Adipose tissue (tissue), 3 donors: ENCODE data around the gene CKM. TPM values are rescaled to one million over a fixed set of nuclear protein-coding genes. Genes with fewer than 3 reads are reported as not detected.

ENCODE experiments used
- H3K27ac ChIP-seq: one replicate; pipeline ENCODE4 v1.5.1; 2013; ENCODE audit warnings: low read depth, low read length
- WGBS, 3 donors: extraction: QIAGEN DNeasy Blood & Tissue Kit; methylation state at CpG; one replicate each; pipeline ENCODE4 v1.1.7; 2013; 5-methylcytosine and 5-hydroxymethylcytosine counted together
- polyA plus RNA-seq, 3 donors: library from polyadenylated mRNA; stranded (reverse); fragments of 200-250 nt; gene quantifications; one replicate each; pipeline ENCODE4 v1.2.3, GENCODE V29; 2013
- donor health status: healthy with polysubstance abuse.
- donor health status: Bipolar disorder and iron deficiency.
- donor health status: healthy.

The CKM gene
- polyA plus RNA-seq, 3 donors, result 2.9 to 12.5 (median 9.2) TPM

DNA sequence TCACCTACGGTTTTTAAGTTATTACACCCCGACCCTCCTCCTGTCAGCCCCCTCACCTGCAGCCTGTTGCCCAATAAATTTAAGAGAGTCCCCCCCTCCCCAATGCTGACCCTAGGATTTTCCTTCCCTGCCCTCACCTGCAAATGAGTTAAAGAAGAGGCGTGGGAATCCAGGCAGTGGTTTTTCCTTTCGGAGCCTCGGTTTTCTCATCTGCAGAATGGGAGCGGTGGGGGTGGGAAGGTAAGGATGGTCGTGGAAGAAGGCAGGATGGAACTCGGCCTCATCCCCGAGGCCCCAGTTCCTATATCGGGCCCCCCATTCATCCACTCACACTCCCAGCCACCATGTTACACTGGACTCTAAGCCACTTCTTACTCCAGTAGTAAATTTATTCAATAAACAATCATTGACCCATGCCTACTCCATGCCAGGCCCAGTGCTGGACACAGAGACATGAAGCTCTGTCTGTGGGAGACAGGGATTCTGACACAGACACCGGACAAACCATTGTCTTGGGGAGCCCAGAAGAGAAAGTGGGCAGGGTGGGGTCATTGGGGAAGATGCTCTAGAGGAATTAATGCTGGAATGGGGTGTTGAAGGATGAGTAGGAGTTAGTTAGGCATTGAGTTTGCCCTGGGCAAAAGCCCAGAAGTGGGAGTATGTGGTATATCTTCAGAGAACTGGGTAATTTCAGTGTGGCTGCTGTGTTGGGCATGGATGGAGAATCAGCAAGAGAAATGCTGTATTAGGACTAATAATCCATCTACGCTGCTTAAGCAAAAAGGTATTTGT lies 19.2 kb downstream of the CKM start:
- no peak overlapping the region for H3K27ac ChIP-seq
- 95 to 96% (median 95%) methylated on average over 12 of the region's 12 CpGs for WGBS, 3 donors

DNA sequence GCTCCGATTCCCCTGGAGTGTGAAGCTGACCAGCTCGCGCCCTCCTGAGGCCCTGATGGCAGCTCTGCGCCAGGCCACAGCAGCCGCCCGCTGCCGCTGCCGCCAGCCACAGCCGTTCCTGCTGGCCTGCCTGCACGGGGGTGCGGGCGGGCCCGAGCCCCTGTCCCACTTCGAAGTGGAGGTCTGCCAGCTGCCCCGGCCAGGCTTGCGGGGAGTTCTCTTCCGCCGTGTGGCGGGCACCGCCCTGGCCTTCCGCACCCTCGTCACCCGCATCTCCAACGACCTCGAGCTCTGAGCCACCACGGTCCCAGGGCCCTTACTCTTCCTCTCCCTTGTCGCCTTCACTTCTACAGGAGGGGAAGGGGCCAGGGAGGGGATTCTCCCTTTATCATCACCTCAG lies 20.3 kb downstream of the CKM start:
- no peak overlapping the region for H3K27ac ChIP-seq
- WGBS, 3 donors, result 90 to 94% (median 93%) methylated on average over 17 to 27 of the region's 27 CpGs

DNA sequence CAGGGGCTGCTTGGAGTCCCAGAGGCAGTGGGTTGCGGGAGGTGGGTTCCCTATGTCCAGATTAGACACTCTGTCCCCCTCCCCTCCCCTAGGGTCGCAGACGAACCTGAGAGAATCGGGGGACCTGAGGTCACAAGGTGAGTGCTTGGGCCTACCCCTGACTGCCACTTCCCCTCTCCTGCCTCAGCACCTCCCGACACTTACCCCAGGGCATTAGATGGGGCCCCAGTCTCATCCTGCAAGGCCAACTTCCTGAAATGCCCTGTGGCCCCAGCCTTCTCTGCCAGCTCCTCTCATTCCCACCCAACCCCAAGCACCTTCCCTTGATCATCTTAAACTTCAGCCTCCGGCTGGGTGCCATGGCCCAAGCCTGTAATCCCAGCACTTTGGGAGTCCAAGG lies 23.0 kb downstream of the CKM start:
- WGBS, 3 donors, result 79 to 98% (median 91%) methylated on average over 6 of the region's 6 CpGs
- H3K27ac ChIP-seq, result no peak overlapping the region

DNA sequence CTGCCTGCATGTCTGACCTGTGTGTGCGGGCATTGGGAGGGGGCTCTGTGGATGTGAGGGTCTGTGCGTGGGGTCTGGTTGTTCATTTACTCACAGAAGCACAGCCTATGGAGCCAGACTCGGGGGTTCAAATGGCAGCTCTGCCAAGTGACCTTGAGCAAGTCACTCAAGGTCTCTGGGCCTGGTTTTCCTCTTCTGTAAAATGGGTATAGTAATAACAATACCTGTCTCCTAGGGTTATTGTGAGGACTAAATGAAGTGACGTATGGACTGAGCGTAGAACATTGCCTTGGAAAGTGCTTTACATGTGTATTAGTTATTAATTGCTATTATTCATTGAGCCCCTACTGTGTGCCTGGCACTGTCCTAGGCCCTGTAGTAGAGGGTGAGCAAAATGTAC lies 24.4 kb downstream of the CKM start:
- WGBS, 3 donors, result 83 to 95% (median 95%) methylated on average over 5 of the region's 5 CpGs
- H3K27ac ChIP-seq, result no peak overlapping the region

DNA sequence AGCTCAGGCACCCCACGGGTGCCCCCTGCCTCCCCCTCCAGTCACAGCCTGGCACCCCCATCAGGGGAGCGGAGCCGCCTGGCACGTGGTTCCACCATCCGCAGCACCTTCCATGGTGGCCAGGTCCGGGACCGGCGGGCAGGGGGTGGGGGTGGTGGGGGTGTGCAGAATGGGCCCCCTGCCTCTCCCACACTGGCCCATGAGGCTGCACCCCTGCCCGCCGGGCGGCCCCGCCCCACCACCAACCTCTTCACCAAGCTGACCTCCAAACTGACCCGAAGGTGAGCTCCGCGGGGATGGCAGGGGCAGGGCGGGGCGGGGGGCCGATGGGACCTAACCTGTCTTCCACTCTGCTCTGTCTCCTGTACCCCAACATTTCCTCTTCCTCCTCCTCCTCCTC lies 25.0 kb downstream of the CKM start:
- no peak overlapping the region for H3K27ac ChIP-seq
- 93 to 100% (median 95%) methylated on average over 9 to 18 of the region's 18 CpGs for WGBS, 3 donors

DNA sequence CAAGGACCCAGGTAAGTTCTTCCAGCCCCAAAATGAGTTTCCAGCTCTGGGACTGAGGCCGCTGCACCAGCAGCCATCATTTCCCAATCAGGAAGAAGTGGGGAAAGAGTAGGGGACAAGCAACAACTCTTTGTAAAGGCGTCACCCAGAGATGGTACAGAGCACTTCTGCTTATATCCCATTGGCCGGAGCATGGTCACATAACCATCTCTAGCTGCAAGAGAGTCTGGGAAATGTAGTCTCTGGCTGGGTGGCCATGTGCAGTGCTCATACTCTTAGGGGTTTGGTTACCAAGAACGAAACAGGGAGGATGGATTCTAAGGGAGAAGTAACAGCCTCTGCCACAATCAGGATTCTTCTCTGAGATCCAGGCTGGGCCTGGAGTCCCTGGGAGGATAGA lies 26.3 kb downstream of the CKM start:
- no peak overlapping the region for H3K27ac ChIP-seq
- 76 to 100% (median 77%) methylated on average over 4 of the region's 4 CpGs for WGBS, 3 donors

DNA sequence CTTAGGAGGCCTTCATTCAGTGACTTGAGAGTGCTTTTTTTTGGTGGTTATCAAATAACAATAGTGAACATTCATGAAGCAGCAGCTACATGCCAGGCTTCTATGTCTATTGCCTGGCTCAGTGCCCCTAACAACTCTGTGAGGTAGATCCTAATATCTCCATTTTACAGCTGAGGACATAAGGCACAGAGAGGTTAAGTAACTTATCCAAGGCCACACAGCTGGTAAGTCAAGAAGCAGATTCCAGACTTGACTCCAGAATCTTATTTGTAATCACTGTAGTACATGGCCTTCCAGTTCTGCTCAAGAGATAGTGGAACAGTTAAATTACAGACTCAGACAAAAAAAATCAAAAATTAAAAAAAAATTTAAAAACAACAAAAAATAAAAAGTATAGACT lies 26.8 kb downstream of the CKM start:
- H3K27ac ChIP-seq, result no peak overlapping the region

DNA sequence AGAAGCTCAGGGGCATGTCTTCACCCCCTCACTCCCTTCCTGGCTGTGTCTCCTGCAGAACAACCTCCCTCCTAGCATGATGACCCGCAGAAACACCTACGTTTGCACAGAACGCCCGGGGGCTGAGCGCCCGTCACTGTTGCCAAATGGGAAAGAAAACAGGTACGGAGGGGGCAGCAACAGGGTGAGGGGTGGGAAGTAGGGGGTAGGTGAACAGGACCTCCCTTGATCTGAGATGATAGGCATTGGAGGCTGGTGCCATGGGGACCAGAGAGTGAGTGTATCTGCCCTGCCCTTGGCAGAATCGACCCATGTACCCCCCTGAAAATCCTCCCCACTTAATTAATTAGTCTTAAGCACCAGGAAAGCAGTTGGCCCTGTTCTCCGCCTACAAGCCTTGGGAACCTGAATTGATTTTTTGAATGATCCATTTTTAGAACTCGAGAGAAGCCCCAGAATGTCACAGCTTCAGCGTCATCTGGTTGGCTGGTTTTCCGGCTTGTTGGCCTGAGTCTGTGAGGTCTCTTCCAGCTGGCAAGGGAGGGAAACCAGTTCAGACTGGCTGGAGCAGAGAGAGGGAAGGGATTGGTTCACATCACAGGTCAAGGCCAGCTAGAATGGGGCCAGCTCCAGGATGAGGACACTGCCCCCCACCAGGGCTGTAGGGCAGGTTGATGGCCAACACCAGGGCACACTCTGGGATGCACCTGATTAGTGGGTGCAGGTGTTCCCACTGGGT lies 28.2 kb downstream of the CKM start:
- H3K27ac ChIP-seq, result no peak overlapping the region
- 47 to 88% (median 85%) methylated on average over 12 of the region's 12 CpGs for WGBS, 3 donors

DNA sequence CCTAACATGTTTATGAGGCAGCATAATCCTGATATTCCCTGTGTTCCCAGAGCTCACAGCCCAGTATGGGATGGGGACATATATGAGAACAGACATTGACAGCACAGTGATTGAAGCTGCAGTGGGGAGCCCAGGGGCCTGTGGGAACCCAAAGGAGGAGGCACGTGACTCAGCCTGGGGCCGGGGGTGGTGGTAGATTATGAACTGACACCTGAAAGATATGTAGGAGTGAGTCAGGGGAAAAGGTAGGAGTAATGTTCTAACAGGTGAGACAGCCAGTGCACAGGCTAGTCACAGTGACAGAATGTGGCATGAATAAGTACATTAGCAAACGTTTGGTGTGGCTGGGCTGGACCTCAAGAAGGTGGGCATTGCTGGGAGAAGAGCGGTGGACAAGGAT lies 29.0 kb downstream of the CKM start:
- WGBS, 3 donors, result 77 to 90% (median 80%) methylated on average over 4 of the region's 4 CpGs

DNA sequence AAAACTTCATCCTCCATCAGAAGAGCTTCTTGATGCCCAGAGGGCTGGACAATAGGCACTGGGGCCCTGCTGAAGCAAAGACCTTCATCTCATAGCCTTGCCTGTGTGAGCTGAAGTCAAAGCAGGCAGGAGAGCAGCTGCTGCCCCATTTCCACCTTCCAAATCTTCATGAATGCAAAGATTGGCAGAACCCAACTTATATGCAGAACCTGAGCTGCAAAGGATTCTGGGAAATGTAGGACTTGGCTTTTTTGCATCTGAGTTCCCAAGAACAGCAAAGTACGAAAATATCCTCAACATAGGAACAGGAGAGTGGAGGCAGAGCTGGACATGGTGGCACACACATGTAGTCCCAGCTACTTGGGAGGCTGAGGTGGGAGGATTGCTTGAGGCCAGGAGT lies 30.8 kb downstream of the CKM start:
- H3K27ac ChIP-seq, result no peak overlapping the region
- 94 to 100% (median 96%) methylated on average over 1 of the region's 1 CpG for WGBS, 3 donors

More for the DNA sequence above, 29.0 kb downstream of the CKM start:
- H3K27ac ChIP-seq, result no peak overlapping the region

DNA sequence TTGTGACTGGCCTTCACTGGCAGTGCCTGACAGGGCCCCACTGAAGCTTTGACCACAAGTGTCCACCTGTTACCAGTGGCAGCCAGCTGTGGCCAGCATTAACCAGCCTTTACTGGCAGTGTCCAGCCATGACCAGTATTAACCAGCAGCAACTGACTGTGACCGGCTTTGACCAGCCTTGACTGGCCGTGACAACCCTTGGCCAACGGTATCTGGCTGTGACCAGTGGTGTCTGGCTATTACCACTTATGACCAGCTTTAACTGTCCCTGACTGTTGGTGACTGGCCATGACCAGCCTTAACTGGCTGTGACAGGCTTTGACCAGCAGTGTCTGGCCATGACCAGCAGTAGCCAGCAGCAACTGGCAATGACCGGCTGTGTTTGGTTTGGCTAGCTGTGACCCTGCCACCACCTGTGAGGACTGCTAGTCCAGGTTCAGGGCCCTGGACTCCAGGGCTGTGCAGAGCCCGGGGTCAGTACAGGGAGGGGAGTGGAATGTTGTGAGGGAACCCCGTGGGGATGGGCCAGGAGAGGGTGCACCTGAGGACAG lies 32.2 kb downstream of the CKM start:
- no peak overlapping the region for H3K27ac ChIP-seq
- WGBS, 3 donors, result 90 to 98% (median 93%) methylated on average over 6 of the region's 6 CpGs

DNA sequence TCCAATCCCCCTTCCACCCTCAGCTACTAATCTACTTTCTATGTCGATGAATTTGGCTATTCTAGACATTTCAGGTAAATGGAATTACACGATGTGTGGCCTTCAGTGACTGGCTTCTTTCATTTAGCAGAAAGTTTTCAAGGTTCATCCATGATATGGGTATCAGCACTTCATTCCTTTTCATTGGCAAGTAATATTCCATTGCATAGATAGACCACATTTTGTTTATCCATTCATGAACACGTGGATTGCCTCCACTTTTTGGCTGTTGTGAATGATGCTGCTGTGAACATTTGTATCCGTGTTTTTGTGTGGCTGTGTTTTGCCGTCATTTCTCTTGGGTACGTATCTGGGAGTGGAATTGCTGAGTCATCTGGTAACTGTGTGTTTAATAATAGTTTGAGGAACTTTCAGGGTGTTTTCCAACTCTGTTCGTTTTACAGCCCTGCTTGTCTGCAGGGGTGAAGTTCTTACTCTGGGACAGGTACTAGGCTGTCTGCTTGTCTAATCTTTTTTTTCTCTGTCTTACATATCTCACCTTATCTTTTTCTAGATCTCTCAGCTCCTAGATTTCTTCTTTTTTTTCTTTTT lies 39.1 kb downstream of the CKM start:
- 73 to 74% (median 74%) methylated on average over 7 of the region's 7 CpGs for WGBS, 3 donors
- no peak overlapping the region for H3K27ac ChIP-seq

DNA sequence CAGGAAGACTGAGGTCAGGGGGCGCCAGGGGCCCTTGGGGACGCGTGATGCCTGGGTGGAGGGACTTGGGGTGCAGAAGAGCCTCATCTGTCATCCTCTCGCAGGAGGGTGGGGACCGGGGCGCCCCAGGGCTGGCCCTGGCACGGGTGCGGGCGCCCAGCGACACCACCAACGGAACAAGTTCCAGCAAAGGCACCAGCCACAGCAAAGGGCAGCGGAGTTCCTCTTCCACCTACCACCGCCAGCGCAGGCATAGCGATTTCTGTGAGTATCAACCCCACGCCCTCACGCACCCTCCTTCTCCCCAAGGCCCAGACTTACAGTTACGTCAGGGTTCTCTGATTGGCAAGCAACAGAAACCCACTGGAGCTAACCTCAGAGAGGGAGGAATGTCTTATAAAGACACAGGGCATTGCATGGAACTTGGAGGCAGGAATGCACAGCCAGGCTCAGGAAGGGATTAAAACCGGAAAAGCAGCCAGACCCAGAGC lies 42.2 kb downstream of the CKM start:
- no peak overlapping the region for H3K27ac ChIP-seq
- WGBS, 3 donors, result 89 to 91% (median 89%) methylated on average over 19 of the region's 19 CpGs

DNA sequence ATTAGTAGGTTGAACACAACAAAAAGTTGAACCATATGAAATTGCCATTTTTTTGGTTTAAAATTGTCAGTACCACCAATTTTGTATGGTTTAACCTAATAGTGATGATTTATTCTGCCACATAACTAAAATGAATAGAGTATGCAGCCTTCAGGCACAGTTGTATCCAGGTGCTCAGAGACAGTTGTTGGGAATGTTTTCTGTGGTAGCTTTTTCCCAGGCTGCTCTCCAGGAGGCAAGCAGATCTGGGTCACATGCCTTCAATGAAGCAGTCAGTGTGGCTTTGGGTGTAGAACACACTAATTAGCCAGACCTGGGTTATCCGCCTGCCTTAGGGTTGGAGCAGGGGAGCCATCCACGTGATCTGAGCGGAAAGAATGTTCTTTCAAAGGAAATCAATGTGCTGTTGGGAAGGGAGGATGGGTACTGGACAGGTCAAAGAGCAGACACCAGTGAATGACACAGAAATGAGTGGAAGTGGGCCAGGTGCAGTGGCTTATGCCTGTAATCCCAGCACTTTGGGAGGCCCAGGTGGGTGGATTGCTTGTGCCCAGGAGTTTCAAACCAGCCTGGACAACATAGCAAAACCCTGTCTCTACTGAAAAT lies 43.0 kb downstream of the CKM start:
- no peak overlapping the region for H3K27ac ChIP-seq
- 84 to 95% (median 93%) methylated on average over 3 of the region's 3 CpGs for WGBS, 3 donors

DNA sequence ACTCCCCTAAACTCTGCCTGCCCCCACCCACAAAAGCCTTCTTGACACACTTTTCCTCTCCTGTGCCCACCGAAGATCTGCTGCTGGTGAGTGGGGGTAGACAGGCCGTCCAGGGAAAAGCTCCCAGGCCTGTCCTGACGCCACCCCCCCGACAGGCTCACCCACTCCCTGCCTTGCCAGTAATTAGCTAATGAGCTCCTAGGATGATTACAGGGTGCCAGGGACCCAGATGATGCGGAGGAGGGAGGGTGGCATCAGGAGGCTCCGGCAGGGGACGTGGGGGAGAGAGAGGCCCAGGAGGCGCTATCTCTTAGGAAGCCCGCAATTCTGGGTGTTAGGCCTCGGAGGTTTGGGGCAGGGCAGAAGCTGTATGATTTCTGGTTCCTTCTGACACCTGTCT lies 44.6 kb downstream of the CKM start:
- WGBS, 3 donors, result 89 to 95% (median 92%) methylated on average over 10 of the region's 10 CpGs

DNA sequence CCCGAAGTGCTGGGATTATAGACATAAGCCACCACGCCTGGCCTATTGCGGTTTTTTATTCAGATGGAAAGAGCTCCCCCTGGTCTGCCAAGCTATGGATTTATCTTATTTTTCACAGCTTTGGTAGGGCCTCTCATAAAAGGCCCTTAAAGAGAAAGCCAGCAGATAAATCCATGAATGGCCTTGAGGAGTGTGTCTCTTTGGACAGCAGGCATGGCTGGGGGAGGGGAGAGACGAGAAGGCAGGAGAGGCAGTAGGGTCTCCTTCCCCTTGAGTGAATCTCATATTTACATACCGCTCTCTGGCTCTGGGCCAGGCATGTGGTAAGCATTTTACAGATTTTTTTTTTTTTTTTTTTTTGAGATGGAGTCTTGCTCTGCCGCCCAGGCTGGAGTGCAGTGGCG lies 46.4 kb downstream of the CKM start:
- no peak overlapping the region for H3K27ac ChIP-seq
- WGBS, 3 donors, result 61 to 80% (median 72%) methylated on average over 5 to 6 of the region's 7 CpGs

More for the DNA sequence above, 44.6 kb downstream of the CKM start:
- no peak overlapping the region for H3K27ac ChIP-seq

DNA sequence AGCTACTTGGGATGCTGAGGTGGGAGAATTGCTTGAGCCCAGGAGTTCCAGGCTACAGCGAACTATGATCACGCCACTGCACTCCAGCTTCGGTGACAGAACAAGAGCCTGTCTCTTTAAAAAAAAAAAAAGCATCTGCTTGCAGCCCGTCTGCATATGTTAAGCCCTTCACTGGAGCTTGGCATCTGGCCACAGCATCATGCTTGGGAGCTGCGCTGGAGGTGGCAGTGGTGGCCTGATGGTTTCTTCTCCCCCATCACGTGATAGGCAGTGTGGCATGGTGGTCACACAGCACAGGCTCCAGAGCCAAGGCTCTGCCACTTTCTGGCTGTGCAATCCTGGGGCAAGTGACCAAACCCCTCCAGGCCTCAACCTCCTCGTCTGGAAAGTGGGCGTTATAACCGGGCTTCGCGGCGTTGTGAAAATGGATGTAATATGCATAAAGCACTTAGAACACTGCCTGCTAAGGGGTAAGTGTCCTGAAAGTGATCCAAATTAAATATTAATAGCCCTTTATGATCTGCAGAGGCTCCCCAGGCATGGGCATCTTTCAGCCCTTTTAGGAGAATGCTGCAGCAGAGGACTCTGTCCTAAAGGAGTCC lies 47.2 kb downstream of the CKM start:
- no peak overlapping the region for H3K27ac ChIP-seq
- 81 to 86% (median 84%) methylated on average over 12 of the region's 12 CpGs for WGBS, 3 donors

DNA sequence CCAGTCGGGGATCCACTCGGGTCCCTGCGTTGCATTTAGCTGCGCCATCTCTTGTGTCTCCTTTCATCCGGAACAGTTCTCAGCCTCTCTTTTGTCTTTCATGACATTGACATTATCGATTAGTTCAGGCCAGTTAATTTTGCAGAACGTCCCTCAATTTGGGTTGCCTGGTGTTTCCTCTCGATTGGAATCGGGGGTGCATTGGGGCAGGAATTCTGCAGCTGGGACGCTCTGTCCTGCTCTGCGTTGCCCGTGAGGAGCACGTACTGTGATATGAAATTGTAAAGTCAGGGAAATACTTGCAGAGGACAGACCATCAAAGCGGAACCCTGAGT lies 49.2 kb downstream of the CKM start:
- WGBS, 3 donors, result 80 to 82% (median 82%) methylated on average over 14 of the region's 14 CpGs

More for the DNA sequence above, 49.2 kb downstream of the CKM start:
- no peak overlapping the region for H3K27ac ChIP-seq
